Measurements from ENCODE around the gene MBOAT1.

- TF ChIP-seq CTCF (conservative IDR thresholded peaks at IDR 0.05; ENCODE audit: low read length) (no peak), EZH2phosphoT487 (IDR thresholded peaks at IDR 0.05; ENCODE audit: borderline replicate concordance, low read depth, low read length) (no peak)
These were observed 113.1 kb downstream of the MBOAT1 start for GRCh38 chr6:20099156-20099555.
